GM10266 (cell line): ENCODE data around the gene VPS26C.

Experiments
- DNase-seq: peaks from one replicate; pipeline ENCODE4 v3.0.0; 2012; ENCODE audit errors: extremely low spot score
- TF ChIP-seq, protein P1 (sequence below): IDR thresholded peaks from 2 replicates; pipeline ENCODE4 v1.5.1; 2012; ENCODE audit warnings: mild to moderate bottlenecking, low read depth; ENCODE audit not compliant: control insufficient read depth, insufficient read depth; ENCODE audit errors: missing control alignments

Gene VPS26C

GRCh38 chr21:37237346-37237745 lies 29.8 kb downstream of the VPS26C start:
- TF ChIP-seq, protein P1, sequence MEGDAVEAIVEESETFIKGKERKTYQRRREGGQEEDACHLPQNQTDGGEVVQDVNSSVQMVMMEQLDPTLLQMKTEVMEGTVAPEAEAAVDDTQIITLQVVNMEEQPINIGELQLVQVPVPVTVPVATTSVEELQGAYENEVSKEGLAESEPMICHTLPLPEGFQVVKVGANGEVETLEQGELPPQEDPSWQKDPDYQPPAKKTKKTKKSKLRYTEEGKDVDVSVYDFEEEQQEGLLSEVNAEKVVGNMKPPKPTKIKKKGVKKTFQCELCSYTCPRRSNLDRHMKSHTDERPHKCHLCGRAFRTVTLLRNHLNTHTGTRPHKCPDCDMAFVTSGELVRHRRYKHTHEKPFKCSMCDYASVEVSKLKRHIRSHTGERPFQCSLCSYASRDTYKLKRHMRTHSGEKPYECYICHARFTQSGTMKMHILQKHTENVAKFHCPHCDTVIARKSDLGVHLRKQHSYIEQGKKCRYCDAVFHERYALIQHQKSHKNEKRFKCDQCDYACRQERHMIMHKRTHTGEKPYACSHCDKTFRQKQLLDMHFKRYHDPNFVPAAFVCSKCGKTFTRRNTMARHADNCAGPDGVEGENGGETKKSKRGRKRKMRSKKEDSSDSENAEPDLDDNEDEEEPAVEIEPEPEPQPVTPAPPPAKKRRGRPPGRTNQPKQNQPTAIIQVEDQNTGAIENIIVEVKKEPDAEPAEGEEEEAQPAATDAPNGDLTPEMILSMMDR: no peak
- no peak for DNase-seq

DNA sequence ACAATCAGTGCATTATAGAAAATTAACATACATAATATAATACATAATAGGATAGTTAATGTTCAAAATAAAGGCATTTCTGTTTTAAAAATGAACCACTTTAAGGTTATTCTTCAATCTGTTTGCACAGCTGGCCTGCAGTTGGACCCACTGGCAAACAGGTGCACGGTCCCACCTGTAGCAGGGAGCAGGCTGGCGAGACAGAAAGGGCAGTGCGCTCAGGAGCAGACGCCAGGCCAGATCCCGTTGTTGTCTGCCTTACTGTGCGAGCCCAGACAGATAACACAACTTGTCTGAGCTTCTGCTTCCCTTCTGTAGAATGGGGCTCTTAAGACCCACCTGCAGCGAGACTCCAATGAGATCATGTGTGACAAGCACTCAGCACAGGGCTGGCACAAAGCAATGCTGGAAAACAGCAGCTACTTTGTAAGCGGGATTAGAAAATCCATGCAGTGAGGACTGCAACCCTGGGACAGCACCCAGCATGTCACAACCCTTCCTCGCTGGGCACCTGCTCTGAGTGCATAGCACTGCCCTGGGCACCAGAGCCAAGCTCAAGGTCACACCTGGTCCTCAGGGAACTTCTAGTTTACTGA lies 33.5 kb downstream of the VPS26C start:
- no peak for DNase-seq
- TF ChIP-seq, protein P1: no peak

- TF ChIP-seq, protein P1: no peak
- peak; percentile 69 for DNase-seq
Observed at GRCh38 chr21:37232274-37233018, 34.7 kb downstream of the VPS26C start.

- DNase-seq: no peak
- TF ChIP-seq, protein P1: no peak
Observed at GRCh38 chr21:37231671-37232070, 35.5 kb downstream of the VPS26C start.

DNA sequence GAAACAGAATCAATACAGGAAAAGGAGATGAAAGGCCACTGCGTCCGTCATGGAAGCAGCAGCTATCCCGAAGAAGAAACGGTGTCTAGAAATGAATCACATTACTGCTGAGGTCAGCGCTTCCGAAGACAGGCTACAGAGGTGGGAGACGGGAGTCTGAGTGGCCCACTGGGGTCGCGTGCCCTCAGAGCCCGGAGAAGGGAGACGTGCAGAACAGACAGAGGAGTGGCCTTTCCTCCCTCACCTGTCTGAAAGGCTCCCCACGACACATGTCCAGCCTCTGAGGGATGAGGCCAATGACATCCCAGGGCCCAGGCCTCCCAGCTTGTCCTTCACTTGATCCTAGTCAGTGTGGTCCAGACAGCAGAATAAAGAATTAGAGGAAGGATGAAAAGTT lies 35.9 kb downstream of the VPS26C start:
- DNase-seq: no peak
- TF ChIP-seq, protein P1: no peak

DNA sequence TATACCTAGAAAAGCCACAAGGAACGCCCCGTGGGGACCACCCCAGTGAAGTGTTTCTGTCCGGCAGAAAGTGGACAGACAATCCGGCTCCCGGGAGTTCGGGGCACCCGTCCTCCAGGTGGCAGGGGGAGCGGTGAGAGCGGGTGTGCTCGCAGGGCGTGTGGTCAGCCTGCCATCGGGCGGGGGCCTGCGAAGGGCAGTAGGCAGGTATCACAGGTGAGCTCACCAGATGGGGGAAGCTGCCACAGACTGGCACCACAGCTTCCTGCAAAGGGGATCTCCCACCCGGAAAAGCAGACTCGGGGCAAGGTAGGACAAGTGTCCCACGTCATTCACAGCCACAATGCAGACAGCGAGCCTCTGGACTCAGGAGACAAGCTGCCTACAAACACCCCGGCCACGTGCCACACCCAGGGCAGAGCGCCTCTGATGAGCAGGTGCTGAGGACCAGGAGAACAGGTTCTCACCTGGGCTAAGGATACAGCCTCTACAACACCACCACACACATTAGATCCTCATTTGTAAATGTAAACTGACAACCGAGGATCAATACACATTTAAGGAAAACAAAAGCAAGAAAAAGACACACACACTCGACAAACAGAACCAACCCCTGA lies 36.4 kb downstream of the VPS26C start:
- DNase-seq: no peak
- TF ChIP-seq, protein P1: no peak

DNA sequence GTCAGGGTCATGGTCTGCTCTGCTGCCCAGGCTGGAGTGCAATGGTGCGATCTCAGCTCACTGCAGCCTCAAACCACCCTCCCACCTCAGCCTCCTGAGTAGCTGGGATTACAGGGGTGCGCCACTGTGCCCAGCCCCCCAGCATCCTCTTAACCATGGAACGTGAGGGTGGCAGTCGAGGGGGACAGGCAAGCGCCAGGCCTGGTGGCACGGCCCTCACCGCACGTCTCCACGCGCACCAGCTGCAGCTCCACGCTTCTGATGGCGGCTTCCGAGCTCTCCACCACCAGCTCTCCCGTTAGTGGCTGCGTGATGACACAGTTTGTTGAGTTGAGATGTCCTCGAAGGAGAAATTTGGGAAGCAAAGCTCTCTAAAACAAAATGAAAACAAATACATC lies 39.1 kb downstream of the VPS26C start:
- TF ChIP-seq, protein P1: no peak
- DNase-seq: no peak
